DOHH2 (cell line): ENCODE results near the gene OCLN.
"Not testable (repeated sequence)": the region's sequence is repeated elsewhere in the genome, so short reads cannot be mapped to it uniquely, and the experiment has no call there.

ENCODE experiments used
- H3F3A ChIP-seq: fragments of 200-600 bp; sonication (generic), shearing (Covaris generic); 2 replicates; pipeline ENCODE4 v1.6.0; 2016; ENCODE audit warnings: antibody characterized with exemption, mild to moderate bottlenecking; ENCODE audit not compliant: control insufficient read depth, insufficient read depth
- H3K27ac ChIP-seq: fragments of 200-600 bp; sonication (generic); 2 replicates; pipeline ENCODE4 v1.5.1; 2014; ENCODE audit warnings: low read depth, mild to moderate bottlenecking, low read length, moderate library complexity
- H3K27me3 ChIP-seq: fragments of 200-600 bp; sonication (generic); 2 replicates; pipeline ENCODE4 v1.6.1; 2014; ENCODE audit warnings: mild to moderate bottlenecking, low read length, mixed read lengths; ENCODE audit not compliant: control insufficient read depth
- H3K36me3 ChIP-seq: fragments of 200-600 bp; sonication (generic); 2 replicates; pipeline ENCODE4 v1.6.1; 2014; ENCODE audit warnings: mild to moderate bottlenecking, low read length, moderate library complexity, mixed read lengths; ENCODE audit not compliant: control insufficient read depth
- H3K4me1 ChIP-seq: fragments of 200-600 bp; sonication (generic); 2 replicates; pipeline ENCODE4 v1.6.1; 2014; ENCODE audit warnings: mild to moderate bottlenecking, low read length, mixed read lengths; ENCODE audit not compliant: control insufficient read depth
- H3K4me2 ChIP-seq: fragments of 200-600 bp; sonication (generic); 2 replicates; pipeline ENCODE4 v1.6.0; 2014; ENCODE audit warnings: mild to moderate bottlenecking, low read length, moderate library complexity
- H3K4me3 ChIP-seq: fragments of 200-600 bp; sonication (generic); 2 replicates; pipeline ENCODE4 v1.5.1; 2014; ENCODE audit warnings: mild to moderate bottlenecking, low read length, mixed read lengths
- H3K79me2 ChIP-seq: fragments of 200-600 bp; sonication (generic); 2 replicates; pipeline ENCODE4 v1.6.1; 2014; ENCODE audit warnings: mild to moderate bottlenecking, low read length, mixed read lengths; ENCODE audit not compliant: control insufficient read depth
- H3K9me2 ChIP-seq: fragments of 200-600 bp; sonication (generic); replicated peaks from 2 replicates; pipeline ENCODE4 v1.6.1; 2014; ENCODE audit warnings: mild to moderate bottlenecking, low read length, mixed read lengths; ENCODE audit not compliant: control insufficient read depth
- H3K9me3 ChIP-seq: fragments of 200-600 bp; sonication (generic); 2 replicates; pipeline ENCODE4 v1.6.1; 2014; ENCODE audit warnings: antibody characterized with exemption, low read length, mixed read lengths; ENCODE audit not compliant: control insufficient read depth, insufficient read depth
- H4K20me1 ChIP-seq: fragments of 200-600 bp; sonication (generic); 2 replicates; pipeline ENCODE4 v1.6.0; 2014; ENCODE audit warnings: low read depth, mild to moderate bottlenecking, antibody characterized with exemption, low read length, moderate library complexity; ENCODE audit not compliant: control insufficient read depth, insufficient read depth
- CTCF ChIP-seq: fragments of 200-600 bp; sonication (generic); IDR thresholded peaks from one replicate; pipeline ENCODE4 v1.5.1; 2014; ENCODE audit warnings: antibody characterized with exemption, mild to moderate bottlenecking, low read depth, low read length; ENCODE audit not compliant: poor library complexity, severe bottlenecking
- EZH2phosphoT487 ChIP-seq: fragments of 200-600 bp; sonication (generic); IDR thresholded peaks from 2 replicates; pipeline ENCODE4 v1.6.1; 2017; ENCODE audit warnings: borderline replicate concordance, mild to moderate bottlenecking, antibody characterized with exemption, low read length, moderate library complexity, mixed read lengths

The OCLN gene

GRCh38 chr5:69530561-69531405, 38.2 kb downstream of the OCLN start:
- H3K4me1 ChIP-seq: no peaks in the 10 kb centered on the region
- no peak overlapping the region for H3K27ac ChIP-seq
- no peak overlapping the region for H3K4me2 ChIP-seq
- H3K4me3 ChIP-seq: no peak overlapping the region
- H3K36me3 ChIP-seq: no peaks in the 10 kb centered on the region
- H3F3A ChIP-seq: no peaks in the 10 kb centered on the region
- TF ChIP-seq CTCF (no peak), EZH2phosphoT487 (no peak)
- H3K9me3 ChIP-seq: no peaks in the 10 kb centered on the region
- H3K9me2 ChIP-seq: no peaks in the 10 kb centered on the region
- H3K79me2 ChIP-seq: no peaks in the 10 kb centered on the region
- H3K27me3 ChIP-seq: no peaks in the 10 kb centered on the region
- no peaks in the 10 kb centered on the region for H4K20me1 ChIP-seq

GRCh38 chr5:69531406-69531801, 38.8 kb downstream of the OCLN start:
- Histone ChIP-seq H3K27me3 (no peaks in the 10 kb centered on the region), H3K4me3 (no peak overlapping the region), H3K9me3 (no peaks in the 10 kb centered on the region), H3K36me3 (no peaks in the 10 kb centered on the region), H3K4me1 (no peaks in the 10 kb centered on the region), H4K20me1 (no peaks in the 10 kb centered on the region), H3K27ac (no peak overlapping the region), H3K9me2 (no peaks in the 10 kb centered on the region), H3K4me2 (no peak overlapping the region), H3K79me2 (no peaks in the 10 kb centered on the region), H3F3A (no peaks in the 10 kb centered on the region)
- TF ChIP-seq CTCF (no peak), EZH2phosphoT487 (no peak)

- H3K79me2 ChIP-seq, H3K4me3 ChIP-seq, H3K9me3 ChIP-seq, H3K4me1 ChIP-seq, H3K9me2 ChIP-seq, H3K27me3 ChIP-seq, H4K20me1 ChIP-seq, H3F3A ChIP-seq, H3K27ac ChIP-seq, H3K4me2 ChIP-seq, H3K36me3 ChIP-seq: not testable (repeated sequence)
Measured at GRCh38 chr5:69537911-69538310, 45.3 kb downstream of the OCLN start.

GRCh38 chr5:69538735-69539134, 46.1 kb downstream of the OCLN start:
- not testable (repeated sequence) for H4K20me1 ChIP-seq, H3K27ac ChIP-seq, H3K9me2 ChIP-seq, H3K79me2 ChIP-seq, H3F3A ChIP-seq, H3K36me3 ChIP-seq, H3K4me3 ChIP-seq, H3K27me3 ChIP-seq, H3K9me3 ChIP-seq, H3K4me2 ChIP-seq, H3K4me1 ChIP-seq

GRCh38 chr5:69541347-69541746, 48.8 kb downstream of the OCLN start:
- not testable (repeated sequence) for H3K9me2 ChIP-seq, H3K27me3 ChIP-seq, H3K9me3 ChIP-seq, H3F3A ChIP-seq, H3K79me2 ChIP-seq, H3K36me3 ChIP-seq, H4K20me1 ChIP-seq, H3K4me2 ChIP-seq, H3K4me3 ChIP-seq, H3K27ac ChIP-seq, H3K4me1 ChIP-seq

- not testable (repeated sequence) for H3K4me3 ChIP-seq, H3K27me3 ChIP-seq, H3K27ac ChIP-seq, H3K4me1 ChIP-seq, H3K9me3 ChIP-seq, H3K36me3 ChIP-seq, H3K79me2 ChIP-seq, H3K9me2 ChIP-seq, H3F3A ChIP-seq, H3K4me2 ChIP-seq, H4K20me1 ChIP-seq
Measured at GRCh38 chr5:69542838-69543618, 50.4 kb downstream of the OCLN start.
